GM12801 (cell line): Measurements from ENCODE around the gene NETO1.

Experiments used
- TF ChIP-seq, protein P1 (sequence below): IDR thresholded peaks from one replicate; pipeline ENCODE4 v1.5.1; 2011; ENCODE audit warnings: control low read depth; ENCODE audit not compliant: insufficient read length; ENCODE audit errors: extremely low read depth

The NETO1 gene

DNA sequence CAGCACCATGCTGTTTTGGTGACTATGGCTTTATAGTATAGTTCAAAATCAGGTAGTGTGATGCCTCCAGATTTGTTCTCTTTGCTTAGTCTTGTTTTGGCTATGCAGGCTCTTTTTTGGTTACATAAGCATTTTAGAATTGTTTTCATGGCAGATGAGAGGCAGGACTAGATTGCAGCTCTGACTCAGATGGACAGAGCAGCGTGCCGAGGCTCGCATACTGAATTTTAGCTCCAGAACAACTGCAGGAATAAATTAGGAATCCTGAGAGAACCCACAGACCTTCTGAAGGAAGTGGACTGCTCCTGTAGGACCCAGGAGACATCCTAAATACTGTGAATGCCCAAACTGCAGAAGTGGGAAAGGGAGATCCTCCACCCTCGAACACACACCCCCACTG is 141.6 kb downstream of the NETO1 start:
- TF ChIP-seq, protein P1, sequence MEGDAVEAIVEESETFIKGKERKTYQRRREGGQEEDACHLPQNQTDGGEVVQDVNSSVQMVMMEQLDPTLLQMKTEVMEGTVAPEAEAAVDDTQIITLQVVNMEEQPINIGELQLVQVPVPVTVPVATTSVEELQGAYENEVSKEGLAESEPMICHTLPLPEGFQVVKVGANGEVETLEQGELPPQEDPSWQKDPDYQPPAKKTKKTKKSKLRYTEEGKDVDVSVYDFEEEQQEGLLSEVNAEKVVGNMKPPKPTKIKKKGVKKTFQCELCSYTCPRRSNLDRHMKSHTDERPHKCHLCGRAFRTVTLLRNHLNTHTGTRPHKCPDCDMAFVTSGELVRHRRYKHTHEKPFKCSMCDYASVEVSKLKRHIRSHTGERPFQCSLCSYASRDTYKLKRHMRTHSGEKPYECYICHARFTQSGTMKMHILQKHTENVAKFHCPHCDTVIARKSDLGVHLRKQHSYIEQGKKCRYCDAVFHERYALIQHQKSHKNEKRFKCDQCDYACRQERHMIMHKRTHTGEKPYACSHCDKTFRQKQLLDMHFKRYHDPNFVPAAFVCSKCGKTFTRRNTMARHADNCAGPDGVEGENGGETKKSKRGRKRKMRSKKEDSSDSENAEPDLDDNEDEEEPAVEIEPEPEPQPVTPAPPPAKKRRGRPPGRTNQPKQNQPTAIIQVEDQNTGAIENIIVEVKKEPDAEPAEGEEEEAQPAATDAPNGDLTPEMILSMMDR = no peak

DNA sequence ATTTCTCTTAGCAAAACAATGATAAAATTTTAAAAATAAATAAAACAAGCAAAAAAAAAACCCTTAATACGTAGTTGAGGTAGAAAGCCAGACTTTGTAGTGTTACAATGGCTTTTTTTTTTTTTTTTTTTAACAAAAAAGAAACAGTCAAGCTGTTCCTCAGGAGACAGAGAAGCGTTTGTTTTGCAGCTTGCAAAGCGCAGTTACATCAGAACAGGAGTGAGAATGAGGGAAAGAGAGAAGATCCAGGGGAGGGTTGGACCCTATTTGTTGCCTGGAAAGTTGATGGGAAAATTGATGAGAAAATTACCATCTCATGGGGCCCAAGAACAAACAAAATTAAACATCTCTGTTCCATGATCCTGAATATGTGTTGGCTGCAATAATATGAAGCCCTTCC is 146.5 kb downstream of the NETO1 start:
- TF ChIP-seq, protein P1 = no peak

DNA sequence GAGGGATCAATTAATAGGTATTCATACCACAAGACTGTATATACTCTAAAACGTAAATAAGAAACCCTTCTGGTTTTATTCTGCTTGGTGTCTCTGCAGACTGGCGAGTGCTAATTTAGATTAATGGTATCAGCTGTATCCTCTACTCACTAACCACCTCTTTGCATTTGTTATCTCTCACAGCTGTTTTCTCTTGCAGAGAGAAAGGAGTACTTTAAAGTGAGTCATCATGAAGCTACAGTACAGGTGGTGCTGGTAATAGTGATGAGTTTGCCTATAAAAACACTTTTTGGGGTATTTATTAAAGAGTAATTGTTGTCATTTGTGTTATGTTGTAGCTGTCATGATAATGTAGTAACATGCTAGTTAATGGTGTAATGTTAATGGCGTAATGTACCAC is 147.7 kb downstream of the NETO1 start:
- TF ChIP-seq, protein P1 = no peak

DNA sequence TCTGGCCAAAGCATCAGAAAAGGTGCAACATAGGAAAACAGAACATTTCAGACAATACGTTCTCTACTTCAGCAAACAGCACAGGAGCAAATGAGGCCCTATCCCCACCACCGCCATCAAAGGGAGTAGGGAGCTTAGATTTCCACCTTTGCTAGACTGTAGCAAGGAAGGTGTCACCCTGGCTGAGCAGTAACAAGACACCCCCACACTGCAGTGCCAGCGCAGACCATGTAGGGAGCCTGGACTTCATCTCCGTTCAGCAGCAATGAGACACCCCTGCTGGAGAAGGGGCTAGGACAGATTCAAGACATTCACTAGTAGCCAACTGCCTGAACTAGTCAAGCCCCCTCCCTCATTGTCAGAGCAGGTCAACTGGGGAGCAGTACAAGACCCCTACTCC is 163.6 kb downstream of the NETO1 start:
- TF ChIP-seq, protein P1 = no peak

DNA sequence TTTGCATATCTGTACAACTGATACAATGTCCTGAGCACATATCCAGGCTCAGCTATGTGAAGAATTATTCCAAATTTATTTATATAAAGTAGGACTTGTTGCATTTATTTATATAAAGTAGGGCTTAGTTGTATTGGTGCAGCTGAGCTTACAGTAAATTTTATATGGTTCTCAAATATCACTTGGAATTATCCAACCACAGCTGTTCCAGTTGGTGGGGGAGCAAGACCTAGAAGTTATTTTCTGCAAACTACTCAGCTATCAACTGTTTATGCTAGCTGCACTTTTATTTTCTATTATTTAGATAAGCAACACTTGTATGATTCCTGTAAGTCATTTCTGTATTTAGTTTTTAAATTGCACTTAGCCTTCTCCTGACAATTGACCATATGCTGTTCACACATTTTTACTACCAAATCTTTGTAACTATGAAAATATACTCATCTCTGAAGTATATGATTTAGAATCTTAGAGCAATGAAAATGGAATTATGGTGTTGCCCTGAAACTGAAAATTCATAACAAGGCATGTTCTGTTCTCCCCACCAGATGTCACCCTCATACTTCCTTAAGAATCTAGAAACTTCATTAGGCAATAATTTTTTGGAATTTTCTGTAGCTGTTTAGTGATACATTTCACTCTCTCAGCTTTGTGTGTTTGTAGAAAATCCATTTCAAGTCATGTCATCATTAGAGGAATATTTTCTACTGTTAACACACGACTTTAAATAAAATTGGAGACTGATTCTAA is 166.7 kb downstream of the NETO1 start:
- TF ChIP-seq, protein P1 = no peak

DNA sequence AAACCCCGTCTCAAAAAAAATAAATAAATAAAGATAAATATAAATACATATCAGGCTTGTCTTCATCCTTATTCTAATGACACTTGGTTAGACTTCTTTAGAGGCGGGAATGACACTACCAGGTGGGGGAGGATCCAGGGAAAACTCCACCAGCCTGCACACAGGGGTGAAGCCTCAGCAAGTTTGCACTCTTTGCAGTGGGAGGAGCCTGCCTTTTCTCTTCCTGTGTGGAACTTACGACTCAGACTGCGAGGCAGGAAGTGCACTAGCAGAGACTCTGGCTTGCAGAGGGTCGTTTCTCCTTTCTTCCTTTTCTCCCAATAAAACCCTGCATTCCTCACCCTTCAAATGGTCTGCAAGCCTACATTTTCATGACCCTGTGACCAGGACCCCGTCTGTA is 170.1 kb downstream of the NETO1 start:
- TF ChIP-seq, protein P1 = no peak

DNA sequence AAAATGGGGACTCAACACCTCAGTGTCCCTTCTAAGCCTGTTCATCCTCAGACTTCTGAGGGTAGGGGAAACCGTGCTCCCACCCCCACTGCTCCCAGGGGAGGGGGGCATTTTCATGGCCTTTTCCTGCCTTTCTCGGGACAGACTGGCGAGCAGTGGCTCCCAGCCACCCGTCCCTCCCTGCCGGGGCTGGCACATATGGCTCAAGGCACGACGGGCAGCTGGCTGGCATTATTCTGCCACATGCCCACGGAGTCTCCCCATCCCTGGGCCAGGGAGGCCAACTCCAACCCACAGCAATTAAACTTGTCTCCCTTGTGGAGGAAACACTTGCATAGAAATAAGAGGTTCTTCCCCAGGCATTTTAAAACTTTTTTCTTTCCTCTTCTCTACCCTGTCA is 175.2 kb downstream of the NETO1 start:
- TF ChIP-seq, protein P1 = no peak
